GM06990 (cell line): Measurements from ENCODE around the gene C10orf67.

Source experiments
- DNase-seq: peaks from one replicate; pipeline ENCODE4 v3.0.0-alpha.2; 2011; ENCODE audit not compliant: insufficient read length; ENCODE audit errors: extremely low read depth
- H3K27me3 ChIP-seq: replicated peaks from 2 replicates; pipeline ENCODE4 v1.6.0; 2011; ENCODE audit warnings: low read length; ENCODE audit not compliant: control insufficient read depth, insufficient read depth
- H3K36me3 ChIP-seq: 2 replicates; pipeline ENCODE4 v1.5.1; 2011; ENCODE audit warnings: low read length; ENCODE audit not compliant: control insufficient read depth, insufficient read depth
- H3K4me3 ChIP-seq: replicated peaks from 2 replicates; pipeline ENCODE4 v1.5.1; 2011; ENCODE audit warnings: low read depth, mild to moderate bottlenecking, control low read depth, low read length
- TF ChIP-seq, protein P1 (sequence below): IDR thresholded peaks from 2 replicates; pipeline ENCODE4 v1.5.1; 2011; ENCODE audit warnings: low read length, control low read depth, mild to moderate bottlenecking, inconsistent platforms; ENCODE audit not compliant: insufficient read depth, poor library complexity, severe bottlenecking

The C10orf67 gene

DNA sequence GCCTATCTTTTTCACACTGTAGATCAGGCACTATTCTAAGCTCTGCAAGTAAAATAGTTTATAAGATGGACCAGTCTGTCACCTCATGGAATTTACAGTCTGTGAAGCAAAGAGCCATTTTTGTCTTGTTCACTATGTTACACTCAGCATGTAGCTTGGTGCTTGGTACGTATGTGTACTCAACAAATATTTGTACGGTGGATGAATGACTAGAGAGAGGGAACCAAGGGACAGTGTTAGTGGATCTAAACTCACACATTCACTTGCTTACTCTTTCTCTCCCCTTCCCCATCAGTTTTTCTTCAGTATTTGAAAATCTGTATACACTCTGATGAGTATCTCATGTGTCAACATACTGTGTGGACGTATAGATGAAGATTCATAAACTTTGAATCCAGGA is 106.6 kb downstream of the C10orf67 start:
- TF ChIP-seq, protein P1, sequence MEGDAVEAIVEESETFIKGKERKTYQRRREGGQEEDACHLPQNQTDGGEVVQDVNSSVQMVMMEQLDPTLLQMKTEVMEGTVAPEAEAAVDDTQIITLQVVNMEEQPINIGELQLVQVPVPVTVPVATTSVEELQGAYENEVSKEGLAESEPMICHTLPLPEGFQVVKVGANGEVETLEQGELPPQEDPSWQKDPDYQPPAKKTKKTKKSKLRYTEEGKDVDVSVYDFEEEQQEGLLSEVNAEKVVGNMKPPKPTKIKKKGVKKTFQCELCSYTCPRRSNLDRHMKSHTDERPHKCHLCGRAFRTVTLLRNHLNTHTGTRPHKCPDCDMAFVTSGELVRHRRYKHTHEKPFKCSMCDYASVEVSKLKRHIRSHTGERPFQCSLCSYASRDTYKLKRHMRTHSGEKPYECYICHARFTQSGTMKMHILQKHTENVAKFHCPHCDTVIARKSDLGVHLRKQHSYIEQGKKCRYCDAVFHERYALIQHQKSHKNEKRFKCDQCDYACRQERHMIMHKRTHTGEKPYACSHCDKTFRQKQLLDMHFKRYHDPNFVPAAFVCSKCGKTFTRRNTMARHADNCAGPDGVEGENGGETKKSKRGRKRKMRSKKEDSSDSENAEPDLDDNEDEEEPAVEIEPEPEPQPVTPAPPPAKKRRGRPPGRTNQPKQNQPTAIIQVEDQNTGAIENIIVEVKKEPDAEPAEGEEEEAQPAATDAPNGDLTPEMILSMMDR, result no peak
- H3K4me3 ChIP-seq, result no peak overlapping the region
- no peaks in the 10 kb centered on the region for H3K36me3 ChIP-seq
- no peak for DNase-seq
- no peaks in the 10 kb centered on the region for H3K27me3 ChIP-seq

- TF ChIP-seq, protein P1, result no peak
- Histone ChIP-seq H3K27me3 (no peaks in the 10 kb centered on the region), H3K4me3 (no peak overlapping the region), H3K36me3 (no peaks in the 10 kb centered on the region)
- DNase-seq, result no peak
Measured at GRCh38 chr10:23230582-23230981, 114.0 kb downstream of the C10orf67 start.

DNA sequence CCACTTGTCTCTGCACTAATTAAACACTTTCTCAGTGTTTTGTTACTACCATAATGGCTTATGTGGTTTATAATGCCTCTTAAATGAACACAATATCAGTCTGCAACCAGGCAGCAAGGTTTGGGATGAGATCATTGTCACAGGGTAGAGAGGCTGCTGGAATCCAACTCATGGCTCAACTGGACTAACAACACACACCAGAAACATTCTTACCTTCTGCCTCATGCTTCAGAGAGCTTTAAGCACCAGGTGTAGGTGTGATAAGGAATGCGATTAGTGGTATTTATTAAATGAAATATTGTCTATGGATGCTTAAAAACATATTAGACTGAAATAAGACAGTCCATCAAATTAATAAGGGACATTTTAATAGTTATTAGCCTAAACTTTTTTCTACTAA is 127.1 kb downstream of the C10orf67 start:
- Histone ChIP-seq H3K36me3 (no peaks in the 10 kb centered on the region), H3K27me3 (no peaks in the 10 kb centered on the region), H3K4me3 (no peak overlapping the region)
- DNase-seq, result no peak
- TF ChIP-seq, protein P1, result no peak

DNA sequence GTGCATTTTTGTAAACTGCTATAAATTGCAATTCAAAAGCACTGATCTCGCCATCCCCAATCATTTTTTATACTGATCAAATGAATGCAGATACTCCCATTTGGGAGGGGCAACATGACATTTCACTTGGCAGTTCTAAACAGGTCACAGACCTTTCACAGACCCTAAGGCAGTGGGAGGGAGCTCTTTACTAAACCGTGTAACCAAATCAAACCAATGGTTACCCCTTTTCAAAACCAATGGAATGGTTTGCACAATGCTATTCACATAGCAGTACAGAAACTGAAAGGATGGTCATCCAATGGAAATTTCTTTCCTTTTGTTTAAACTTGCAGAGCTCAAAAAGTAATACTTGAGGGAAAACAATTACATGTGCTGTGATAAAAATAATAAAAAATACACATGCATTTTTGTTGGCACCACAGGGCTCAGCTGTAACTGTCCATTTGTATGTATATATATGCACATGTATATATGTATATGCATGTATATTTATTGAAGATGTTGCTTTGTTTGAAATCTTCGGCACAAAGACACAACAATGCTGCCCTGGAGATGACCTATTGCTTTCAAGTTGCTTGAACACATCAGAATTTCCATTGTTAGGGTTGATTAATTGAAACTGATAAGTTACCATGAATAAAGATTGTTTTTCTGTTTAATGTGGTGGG is 138.5 kb downstream of the C10orf67 start:
- Histone ChIP-seq H3K4me3 (no peak overlapping the region), H3K27me3 (0 out of 2 replicates have a peak, but pooled peaks cover 1% of the 10 kb centered on the region), H3K36me3 (no peaks in the 10 kb centered on the region)
- DNase-seq, result no peak
- TF ChIP-seq, protein P1, result no peak

GRCh38 chr10:23204773-23205172 is 139.8 kb downstream of the C10orf67 start:
- TF ChIP-seq, protein P1, result no peak

More at GRCh38 chr10:23204773-23205172, 139.8 kb downstream of the C10orf67 start:
- H3K4me3 ChIP-seq, result no peak overlapping the region
- H3K27me3 ChIP-seq, result peaks cover 1% of the 10 kb centered on the region
- H3K36me3 ChIP-seq, result no peaks in the 10 kb centered on the region
- DNase-seq, result no peak
